Measurements from ENCODE around the gene ATP13A3. TPM values are rescaled to one million over a fixed set of nuclear protein-coding genes. Genes with fewer than 3 reads are reported as not detected.

The ATP13A3 gene
- total RNA-seq, 2 experiments from 2014 or later, result 61.4 to 107 TPM

GRCh38 chr3:194464692-194465091 is 22.1 kb downstream of the ATP13A3 start:
- no peaks in the 10 kb centered on the region for H3K27me3 Mint-ChIP-seq
- ChIA-PET CTCF (no interaction called here), POLR2A (no interaction called here)
- H3K36me3 Mint-ChIP-seq (ENCODE audit: low read depth), result peaks cover 11% of the 10 kb centered on the region
- ATAC-seq, result no peak
- H3K4me1 Mint-ChIP-seq, result peaks cover 27% of the 10 kb centered on the region
- no peak for DNase-seq
- H3K27ac Mint-ChIP-seq, result peak overlapping the region; percentile 30
- H3K4me3 Mint-ChIP-seq, result no peak overlapping the region
- H3K9me3 Mint-ChIP-seq (ENCODE audit: low read depth), result no peaks in the 10 kb centered on the region
- intact Hi-C loops (cut with DNase I, micrococcal nuclease), result loop anchor here in 1 of 2 experiments (5.0 kb wide), 1 partner anchor 132 kb away; no protein-coding TSS in a partner anchor

GRCh38 chr3:194462936-194463335 is 23.9 kb downstream of the ATP13A3 start:
- Mint-ChIP-seq H3K27ac (no peak overlapping the region), H3K4me3 (no peak overlapping the region), H3K9me3 (ENCODE audit: low read depth) (no peaks in the 10 kb centered on the region), H3K4me1 (peaks cover 22% of the 10 kb centered on the region), H3K36me3 (ENCODE audit: low read depth) (peaks cover 17% of the 10 kb centered on the region), H3K27me3 (no peaks in the 10 kb centered on the region)
- DNase-seq (no peak), ATAC-seq (no peak)
- ChIA-PET POLR2A (interaction anchor here (1.0 kb wide), 1 partner anchor 21 kb away, joined by 3 read pairs; no protein-coding TSS in a partner anchor), CTCF (interaction anchor here (1.3 to 2.3 kb wide), 2 partner anchors 9 to 35 kb away, joined by 9 to 17 read pairs; no protein-coding TSS in a partner anchor)
- intact Hi-C loops (cut with DNase I, micrococcal nuclease), result no loop called here

- H3K4me1 Mint-ChIP-seq, result peaks cover 9% of the 10 kb centered on the region
- CTCF ChIA-PET, result interaction anchor here (0.8 to 1.0 kb wide), 3 partner anchors 14 to 174 kb away, joined by 3 read pairs; no protein-coding TSS in a partner anchor
- ATAC-seq (no peak), DNase-seq (no peak)
- POLR2A ChIA-PET, result no interaction called here
- no peak overlapping the region for H3K27ac Mint-ChIP-seq
- peaks cover 19% of the 10 kb centered on the region for H3K36me3 Mint-ChIP-seq (ENCODE audit: low read depth)
- no peak overlapping the region for H3K4me3 Mint-ChIP-seq
- H3K27me3 Mint-ChIP-seq, result no peaks in the 10 kb centered on the region
- no peaks in the 10 kb centered on the region for H3K9me3 Mint-ChIP-seq (ENCODE audit: low read depth)
- intact Hi-C loops (cut with DNase I, micrococcal nuclease), result no loop called here
These were observed 26.2 kb downstream of the ATP13A3 start for GRCh38 chr3:194460566-194460965.

- DNase-seq (no peak), ATAC-seq (no peak)
- no peaks in the 10 kb centered on the region for H3K4me1 Mint-ChIP-seq
- H3K9me3 Mint-ChIP-seq (ENCODE audit: low read depth), result no peaks in the 10 kb centered on the region
- ChIA-PET CTCF (interaction anchor here (0.6 to 1.4 kb wide), 3 partner anchors 14 to 115 kb away, joined by 3 to 4 read pairs (median 4); no protein-coding TSS in a partner anchor), POLR2A (interaction anchor here (0.7 kb wide), 1 partner anchor 472 kb away, joined by 5 read pairs; no protein-coding TSS in a partner anchor)
- peaks cover 28% of the 10 kb centered on the region for H3K36me3 Mint-ChIP-seq (ENCODE audit: low read depth)
- H3K27ac Mint-ChIP-seq, result no peak overlapping the region
- intact Hi-C loops (cut with DNase I, micrococcal nuclease), result no loop called here
- H3K27me3 Mint-ChIP-seq, result no peaks in the 10 kb centered on the region
- H3K4me3 Mint-ChIP-seq, result no peak overlapping the region
These were observed 28.7 kb downstream of the ATP13A3 start for GRCh38 chr3:194458131-194458530.

- Mint-ChIP-seq H3K36me3 (ENCODE audit: low read depth) (peaks cover 39% of the 10 kb centered on the region), H3K4me3 (no peak overlapping the region), H3K27me3 (no peaks in the 10 kb centered on the region), H3K9me3 (ENCODE audit: low read depth) (no peaks in the 10 kb centered on the region), H3K27ac (no peak overlapping the region), H3K4me1 (no peaks in the 10 kb centered on the region)
- DNase-seq, result no peak
- intact Hi-C loops (cut with DNase I, micrococcal nuclease), result no loop called here
- no peak for ATAC-seq
- ChIA-PET CTCF (interaction anchor here (0.6 to 1.0 kb wide), 2 partner anchors 10 to 62 kb away, joined by 3 to 4 read pairs; no protein-coding TSS in a partner anchor), POLR2A (no interaction called here)
These were observed 31.3 kb downstream of the ATP13A3 start for GRCh38 chr3:194455481-194455880.

- no peak overlapping the region for H3K27ac Mint-ChIP-seq
- H3K4me1 Mint-ChIP-seq, result peaks cover 2% of the 10 kb centered on the region
- no peaks in the 10 kb centered on the region for H3K27me3 Mint-ChIP-seq
- intact Hi-C loops (cut with DNase I, micrococcal nuclease), result no loop called here
- no peak overlapping the region for H3K4me3 Mint-ChIP-seq
- H3K9me3 Mint-ChIP-seq (ENCODE audit: low read depth), result no peaks in the 10 kb centered on the region
- ChIA-PET CTCF (interaction anchor here (0.5 to 2.8 kb wide), 6 partner anchors 11 to 182 kb away, joined by 3 to 8 read pairs (median 4); no protein-coding TSS in a partner anchor), POLR2A (no interaction called here)
- H3K36me3 Mint-ChIP-seq (ENCODE audit: low read depth), result peaks cover 61% of the 10 kb centered on the region
- DNase-seq, result no peak
- no peak for ATAC-seq
These were observed 36.5 kb downstream of the ATP13A3 start for GRCh38 chr3:194450341-194450740.

GRCh38 chr3:194449913-194450312 is 36.9 kb downstream of the ATP13A3 start:
- H3K27me3 Mint-ChIP-seq, result no peaks in the 10 kb centered on the region
- intact Hi-C loops (cut with DNase I, micrococcal nuclease), result no loop called here
- CTCF ChIA-PET, result interaction anchor here (0.5 to 2.8 kb wide), 3 partner anchors 22 to 144 kb away, joined by 4 to 8 read pairs (median 7); no protein-coding TSS in a partner anchor
- no peak for ATAC-seq
- H3K4me3 Mint-ChIP-seq, result no peak overlapping the region
- DNase-seq, result no peak
- H3K4me1 Mint-ChIP-seq, result peaks cover 2% of the 10 kb centered on the region
- POLR2A ChIA-PET, result no interaction called here
- peaks cover 61% of the 10 kb centered on the region for H3K36me3 Mint-ChIP-seq (ENCODE audit: low read depth)
- no peak overlapping the region for H3K27ac Mint-ChIP-seq
- H3K9me3 Mint-ChIP-seq (ENCODE audit: low read depth), result no peaks in the 10 kb centered on the region

- POLR2A ChIA-PET, result interaction anchor here (0.6 kb wide), 1 partner anchor 120 kb away, joined by 6 read pairs; no protein-coding TSS in a partner anchor
- no peak overlapping the region for H3K4me3 Mint-ChIP-seq
- H3K36me3 Mint-ChIP-seq (ENCODE audit: low read depth), result peaks cover 64% of the 10 kb centered on the region
These were observed 39.1 kb downstream of the ATP13A3 start for GRCh38 chr3:194447657-194448056.

GRCh38 chr3:194447161-194447560 is 39.6 kb downstream of the ATP13A3 start:
- no peak overlapping the region for H3K4me3 Mint-ChIP-seq
- POLR2A ChIA-PET, result interaction anchor here (0.6 kb wide), 1 partner anchor 121 kb away, joined by 6 read pairs; no protein-coding TSS in a partner anchor
- H3K36me3 Mint-ChIP-seq (ENCODE audit: low read depth), result peaks cover 66% of the 10 kb centered on the region
- peaks cover 2% of the 10 kb centered on the region for H3K4me1 Mint-ChIP-seq
- ATAC-seq, result peak; percentile 49
- no peak overlapping the region for H3K27ac Mint-ChIP-seq
- intact Hi-C loops (cut with DNase I, micrococcal nuclease), result no loop called here
- DNase-seq, result no peak
- CTCF ChIA-PET, result interaction anchor here (0.7 to 2.6 kb wide), 8 partner anchors 10 to 1740 kb away, joined by 3 to 6 read pairs (median 3); partner anchors contain the start of gene LSG1
- no peaks in the 10 kb centered on the region for H3K27me3 Mint-ChIP-seq
- H3K9me3 Mint-ChIP-seq (ENCODE audit: low read depth), result no peaks in the 10 kb centered on the region

More at GRCh38 chr3:194447657-194448056, 39.1 kb downstream of the ATP13A3 start:
- intact Hi-C loops (cut with DNase I, micrococcal nuclease), result no loop called here
- Mint-ChIP-seq H3K4me1 (peaks cover 2% of the 10 kb centered on the region), H3K9me3 (ENCODE audit: low read depth) (no peaks in the 10 kb centered on the region), H3K27ac (no peak overlapping the region), H3K27me3 (no peaks in the 10 kb centered on the region)
- CTCF ChIA-PET, result interaction anchor here (0.7 to 2.6 kb wide), 5 partner anchors 19 to 224 kb away, joined by 3 to 6 read pairs (median 3); partner anchors contain the start of gene LSG1
- DNase-seq (no peak), ATAC-seq (no peak)

GRCh38 chr3:194446754-194447153 is 40.0 kb downstream of the ATP13A3 start:
- DNase-seq, result no peak
- no peaks in the 10 kb centered on the region for H3K9me3 Mint-ChIP-seq (ENCODE audit: low read depth)
- intact Hi-C loops (cut with DNase I, micrococcal nuclease), result no loop called here
- H3K4me1 Mint-ChIP-seq, result peaks cover 2% of the 10 kb centered on the region
- ATAC-seq, result no peak
- no peak overlapping the region for H3K4me3 Mint-ChIP-seq
- H3K27me3 Mint-ChIP-seq, result no peaks in the 10 kb centered on the region
- H3K36me3 Mint-ChIP-seq (ENCODE audit: low read depth), result peaks cover 68% of the 10 kb centered on the region
- CTCF ChIA-PET, result interaction anchor here (0.6 to 2.6 kb wide), 8 partner anchors 10 to 1740 kb away, joined by 3 to 6 read pairs (median 3); partner anchors contain the start of gene LSG1
- POLR2A ChIA-PET, result interaction anchor here (0.6 kb wide), 1 partner anchor 121 kb away, joined by 6 read pairs; no protein-coding TSS in a partner anchor
- no peak overlapping the region for H3K27ac Mint-ChIP-seq

- peaks cover 2% of the 10 kb centered on the region for H3K4me1 Mint-ChIP-seq
- DNase-seq (no peak), ATAC-seq (no peak)
- peaks cover 69% of the 10 kb centered on the region for H3K36me3 Mint-ChIP-seq (ENCODE audit: low read depth)
- ChIA-PET POLR2A (no interaction called here), CTCF (interaction anchor here (0.6 to 2.6 kb wide), 6 partner anchors 9 to 243 kb away, joined by 3 to 6 read pairs (median 4); no protein-coding TSS in a partner anchor)
- intact Hi-C loops (cut with DNase I, micrococcal nuclease), result no loop called here
- H3K27ac Mint-ChIP-seq, result no peak overlapping the region
- no peak overlapping the region for H3K4me3 Mint-ChIP-seq
- H3K9me3 Mint-ChIP-seq (ENCODE audit: low read depth), result no peaks in the 10 kb centered on the region
- H3K27me3 Mint-ChIP-seq, result no peaks in the 10 kb centered on the region
These were observed 40.6 kb downstream of the ATP13A3 start for GRCh38 chr3:194446172-194446571.

GRCh38 chr3:194443901-194444300 is 42.9 kb downstream of the ATP13A3 start:
- Mint-ChIP-seq H3K36me3 (ENCODE audit: low read depth) (peaks cover 71% of the 10 kb centered on the region), H3K4me1 (peaks cover 2% of the 10 kb centered on the region), H3K27me3 (no peaks in the 10 kb centered on the region), H3K9me3 (ENCODE audit: low read depth) (no peaks in the 10 kb centered on the region), H3K4me3 (no peak overlapping the region), H3K27ac (peak overlapping the region; percentile 23)
- ChIA-PET POLR2A (no interaction called here), CTCF (no interaction called here)
- ATAC-seq (no peak), DNase-seq (no peak)
- intact Hi-C loops (cut with DNase I, micrococcal nuclease), result no loop called here
